ENCODE data around the gene GNG12. TPM values are rescaled to one million over a fixed set of nuclear protein-coding genes. Genes with fewer than 3 reads are reported as not detected.

The GNG12 gene
- total RNA-seq, 1 donor from 2014 or later, result 23.2 TPM

- DNase-seq (ENCODE audit: extremely low spot score, unreplicated experiment), result no peak
- no peaks in the 10 kb centered on the region for H3K27me3 Mint-ChIP-seq
- peak overlapping the region; percentile 9 for H3K27ac Mint-ChIP-seq
- no peak overlapping the region for H3K4me3 Mint-ChIP-seq
- H3K36me3 Mint-ChIP-seq, result peaks cover 3% of the 10 kb centered on the region
- H3K4me1 Mint-ChIP-seq (ENCODE audit: unreplicated experiment), result peaks cover 39% of the 10 kb centered on the region
- no peaks in the 10 kb centered on the region for H3K9me3 Mint-ChIP-seq
- no peak for TF ChIP-seq CTCF (conservative IDR thresholded peaks at IDR 0.05)
Observed at GRCh38 chr1:67754526-67754920, 78.7 kb downstream of the GNG12 start.

GRCh38 chr1:67753776-67754525 lies 79.3 kb downstream of the GNG12 start:
- Mint-ChIP-seq H3K4me1 (ENCODE audit: unreplicated experiment) (peaks cover 40% of the 10 kb centered on the region), H3K36me3 (peaks cover 3% of the 10 kb centered on the region), H3K9me3 (no peaks in the 10 kb centered on the region), H3K4me3 (no peak overlapping the region), H3K27ac (peak overlapping the region; percentile 9), H3K27me3 (no peaks in the 10 kb centered on the region)
- TF ChIP-seq CTCF (conservative IDR thresholded peaks at IDR 0.05), result no peak
- DNase-seq (ENCODE audit: extremely low spot score, unreplicated experiment), result no peak

GRCh38 chr1:67752306-67752705 lies 81.0 kb downstream of the GNG12 start:
- H3K27me3 Mint-ChIP-seq, result no peaks in the 10 kb centered on the region
- no peak for TF ChIP-seq CTCF (conservative IDR thresholded peaks at IDR 0.05)
- peaks cover 3% of the 10 kb centered on the region for H3K36me3 Mint-ChIP-seq
- no peaks in the 10 kb centered on the region for H3K9me3 Mint-ChIP-seq
- peaks cover 55% of the 10 kb centered on the region for H3K4me1 Mint-ChIP-seq (ENCODE audit: unreplicated experiment)
- no peak overlapping the region for H3K4me3 Mint-ChIP-seq
- peak overlapping the region; percentile 8 for H3K27ac Mint-ChIP-seq
- no peak for DNase-seq (ENCODE audit: extremely low spot score, unreplicated experiment)

- Mint-ChIP-seq H3K4me3 (peak overlapping the region; percentile 65), H3K27me3 (no peaks in the 10 kb centered on the region), H3K36me3 (peaks cover 3% of the 10 kb centered on the region), H3K27ac (peak overlapping the region; percentile 96), H3K9me3 (no peaks in the 10 kb centered on the region), H3K4me1 (ENCODE audit: unreplicated experiment) (peaks cover 64% of the 10 kb centered on the region)
- no peak for DNase-seq (ENCODE audit: extremely low spot score, unreplicated experiment)
- TF ChIP-seq CTCF (conservative IDR thresholded peaks at IDR 0.05), result no peak
Observed at GRCh38 chr1:67750691-67751054, 82.6 kb downstream of the GNG12 start.

GRCh38 chr1:67749844-67750690 lies 83.2 kb downstream of the GNG12 start:
- H3K36me3 Mint-ChIP-seq, result peaks cover 2% of the 10 kb centered on the region
- H3K27me3 Mint-ChIP-seq, result no peaks in the 10 kb centered on the region
- peaks cover 63% of the 10 kb centered on the region for H3K4me1 Mint-ChIP-seq (ENCODE audit: unreplicated experiment)
- no peaks in the 10 kb centered on the region for H3K9me3 Mint-ChIP-seq
- H3K27ac Mint-ChIP-seq, result peak overlapping the region; percentile 96
- DNase-seq (ENCODE audit: extremely low spot score, unreplicated experiment), result no peak
- TF ChIP-seq CTCF (conservative IDR thresholded peaks at IDR 0.05), result no peak
- H3K4me3 Mint-ChIP-seq, result peak overlapping the region; percentile 65
